WTC11 (cell line): Measurements from ENCODE around the gene ZNF12. TPM values are rescaled to one million over a fixed set of nuclear protein-coding genes. Genes with fewer than 3 reads are reported as not detected.
"Not testable (repeated sequence)": the region's sequence is repeated elsewhere in the genome, so short reads cannot be mapped to it uniquely, and the experiment has no call there.

Experiments used
- ATAC-seq: fragments of 200-7000 bp; cut with Tn5 transposase; 2 replicates; pipeline ENCODE4 v1.10.0; 2021; ENCODE audit warnings: mild to moderate bottlenecking, moderate library complexity
- CTCF ChIA-PET: fragments of 300-600 bp; sonication (Branson Sonifier 250); formaldehyde crosslinking; loops from one replicate; lab custom pipeline; 2021; ENCODE audit warnings: antibody characterized with exemption; lab: Charles Lee
- POLR2A ChIA-PET: fragments of 350-600 bp; sonication (Branson Sonifier 250); formaldehyde crosslinking; loops from one replicate; lab custom pipeline; 2021; ENCODE audit warnings: antibody characterized with exemption; lab: Charles Lee
- DNase-seq: peaks from one replicate; pipeline ENCODE4 v3.0.0; 2021; ENCODE audit warnings: low spot score
- H3K27ac Mint-ChIP-seq: 2 replicates; pipeline ENCODE4 v1.8.0; 2021; ENCODE audit warnings: mixed read lengths
- H3K27me3 Mint-ChIP-seq: 2 replicates; pipeline ENCODE4 v1.8.0; 2021; ENCODE audit warnings: low read depth, mild to moderate bottlenecking, moderate library complexity, mixed read lengths
- H3K36me3 Mint-ChIP-seq: 2 replicates; pipeline ENCODE4 v1.8.0; 2021; ENCODE audit warnings: mixed read lengths
- H3K4me1 Mint-ChIP-seq: 2 replicates; pipeline ENCODE4 v1.8.0; 2022; ENCODE audit warnings: mixed read lengths
- H3K4me3 Mint-ChIP-seq: 2 replicates; pipeline ENCODE4 v1.8.0; 2021; ENCODE audit warnings: mild to moderate bottlenecking, moderate library complexity, mixed read lengths
- H3K9me3 Mint-ChIP-seq: 2 replicates; pipeline ENCODE4 v1.8.0; 2021; ENCODE audit warnings: mixed read lengths
- AFF4 ChIP-seq: sonication (generic); formaldehyde crosslinking; IDR thresholded peaks from 2 replicates; pipeline ENCODE4 v1.8.1; 2023; ENCODE audit warnings: mild to moderate bottlenecking, missing genetic modification reagents, borderline replicate concordance
- ATF6 ChIP-seq: sonication (generic); formaldehyde crosslinking; IDR thresholded peaks from 2 replicates; pipeline ENCODE4 v1.8.1; 2023; ENCODE audit warnings: mild to moderate bottlenecking, missing genetic modification reagents
- CDX4 ChIP-seq: fragments of 250-450 bp; sonication (Bioruptor Pico); IDR thresholded peaks from 2 replicates; pipeline ENCODE4 v1.9.0; 2021; ENCODE audit warnings: moderate library complexity, mild to moderate bottlenecking, inconsistent platforms, borderline replicate concordance
- E2F5 ChIP-seq: sonication (generic); formaldehyde crosslinking; IDR thresholded peaks from 2 replicates; pipeline ENCODE4 v1.8.1; 2022; ENCODE audit warnings: mild to moderate bottlenecking, moderate library complexity, missing genetic modification reagents
- EMX1 ChIP-seq: fragments of 250-450 bp; sonication (Bioruptor Pico); IDR thresholded peaks from 2 replicates; pipeline ENCODE4 v1.8.0; 2021; ENCODE audit warnings: mild to moderate bottlenecking
- PRDM15 ChIP-seq: sonication (generic); formaldehyde crosslinking; IDR thresholded peaks from 2 replicates; pipeline ENCODE4 v1.8.0; 2022; ENCODE audit warnings: missing genetic modification reagents
- RELA ChIP-seq: sonication (generic); formaldehyde crosslinking; IDR thresholded peaks from 2 replicates; pipeline ENCODE4 v1.8.1; 2022; ENCODE audit warnings: missing genetic modification reagents, mild to moderate bottlenecking, borderline replicate concordance
- SMAD3 ChIP-seq: sonication (generic); formaldehyde crosslinking; IDR thresholded peaks from 2 replicates; pipeline ENCODE4 v1.8.0; 2022; ENCODE audit warnings: missing genetic modification reagents, mild to moderate bottlenecking, borderline replicate concordance
- ZBTB43 ChIP-seq: sonication (generic); formaldehyde crosslinking; IDR thresholded peaks from 2 replicates; pipeline ENCODE4 v1.8.1; 2023; ENCODE audit warnings: mild to moderate bottlenecking, missing genetic modification reagents
- ZNF121 ChIP-seq: sonication (generic); formaldehyde crosslinking; IDR thresholded peaks from 2 replicates; pipeline ENCODE4 v1.8.0; 2023; ENCODE audit warnings: missing genetic modification reagents
- ZNF138 ChIP-seq: sonication (generic); formaldehyde crosslinking; conservative IDR thresholded peaks from 2 replicates; pipeline ENCODE4 v1.8.1; 2022; ENCODE audit warnings: mild to moderate bottlenecking, moderate library complexity, missing genetic modification reagents
- ZNF416 ChIP-seq: fragments of 250-450 bp; sonication (Bioruptor Pico); IDR thresholded peaks from 2 replicates; pipeline ENCODE4 v1.9.0; 2021; ENCODE audit warnings: mild to moderate bottlenecking, inconsistent platforms
- ZNF532 ChIP-seq: fragments of 250-450 bp; sonication (Bioruptor Pico); IDR thresholded peaks from 2 replicates; pipeline ENCODE4 v1.9.0; 2021; ENCODE audit warnings: mild to moderate bottlenecking, borderline replicate concordance
- ZSCAN18 ChIP-seq: fragments of 250-450 bp; sonication (Bioruptor Pico); IDR thresholded peaks from 2 replicates; pipeline ENCODE4 v2.1.2; 2022; ENCODE audit warnings: mild to moderate bottlenecking, moderate library complexity
- total RNA-seq: library from RNA; stranded (reverse); gene quantifications from 3 replicates; pipeline ENCODE4 v1.2.3, GENCODE V29; 2021

The ZNF12 gene
- total RNA-seq, 1 experiment from 2014 or later = 21.6 TPM

GRCh38 chr7:6727663-6728062 lies 20.9 kb upstream of the ZNF12 start (continued):
- TF ChIP-seq ZBTB43 (CRISPR knock-in tag) = no peak

GRCh38 chr7:6726341-6726740 lies 19.6 kb upstream of the ZNF12 start:
- DNase-seq, ATAC-seq, H3K36me3 Mint-ChIP-seq, H3K27ac Mint-ChIP-seq, H3K9me3 Mint-ChIP-seq, CTCF ChIA-PET, H3K4me3 Mint-ChIP-seq, H3K27me3 Mint-ChIP-seq, H3K4me1 Mint-ChIP-seq: not testable (repeated sequence)
- POLR2A ChIA-PET = interaction anchor here (0.7 kb wide), 1 partner anchor 133 kb away, joined by 8 read pairs; no protein-coding TSS in a partner anchor

GRCh38 chr7:6725003-6725402 lies 18.3 kb upstream of the ZNF12 start:
- DNase-seq = no peak
- ATAC-seq = no peak
- ChIA-PET CTCF (no interaction called here), POLR2A (no interaction called here)
- no peak overlapping the region for H3K27ac Mint-ChIP-seq
- no peaks in the 10 kb centered on the region for H3K36me3 Mint-ChIP-seq
- no peak overlapping the region for H3K4me3 Mint-ChIP-seq
- no peaks in the 10 kb centered on the region for H3K9me3 Mint-ChIP-seq
- peaks cover 5% of the 10 kb centered on the region for H3K27me3 Mint-ChIP-seq
- peaks cover 7% of the 10 kb centered on the region for H3K4me1 Mint-ChIP-seq
- TF ChIP-seq ZNF532 (CRISPR knock-in tag) = no peak
- no peak for TF ChIP-seq AFF4 (CRISPR knock-in tag)
- TF ChIP-seq E2F5 (CRISPR knock-in tag) = no peak
- TF ChIP-seq PRDM15 = no peak
- no peak for TF ChIP-seq ZNF416 (CRISPR knock-in tag)
- no peak for TF ChIP-seq CDX4
- TF ChIP-seq EMX1 (CRISPR knock-in tag) = no peak
- no peak for TF ChIP-seq SMAD3
- TF ChIP-seq ZNF121 (CRISPR knock-in tag) = no peak
- no peak for TF ChIP-seq ATF6
- TF ChIP-seq RELA = no peak
- TF ChIP-seq ZNF138 = no peak
- TF ChIP-seq ZSCAN18 (CRISPR knock-in tag) = no peak
